ENCODE results near the gene UNK.

UNK gene

DNA sequence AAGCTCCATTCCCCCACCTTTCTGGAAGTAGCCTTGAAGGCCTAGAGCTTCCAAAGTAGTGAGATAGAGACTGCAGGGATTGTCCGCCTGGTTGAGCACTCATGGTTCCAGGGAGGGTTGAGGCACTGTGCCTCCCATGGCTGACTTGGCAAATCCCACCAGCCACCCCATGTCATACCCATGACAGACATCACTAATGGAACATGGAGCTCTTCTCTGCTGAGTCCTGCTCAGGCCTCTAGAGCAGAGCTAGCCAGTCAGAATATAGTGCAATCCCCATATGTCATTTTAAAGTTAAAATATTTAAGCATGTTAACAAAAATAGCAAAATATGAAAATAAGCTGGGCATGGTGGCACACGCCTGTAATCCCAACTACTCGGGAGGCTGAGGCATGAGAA, 30.8 kb downstream of the UNK start:
- peaks cover 79% of the 10 kb centered on the region for H3K36me3 Mint-ChIP-seq
- H3K4me3 Mint-ChIP-seq: no peak overlapping the region
- H3K27ac Mint-ChIP-seq: no peak overlapping the region
- no peak for ATAC-seq
- peaks cover 6% of the 10 kb centered on the region for H3K4me1 Mint-ChIP-seq
- no peak for DNase-seq (ENCODE audit: low spot score in 2 of 2)
- no peaks in the 10 kb centered on the region for H3K9me3 Mint-ChIP-seq

DNA sequence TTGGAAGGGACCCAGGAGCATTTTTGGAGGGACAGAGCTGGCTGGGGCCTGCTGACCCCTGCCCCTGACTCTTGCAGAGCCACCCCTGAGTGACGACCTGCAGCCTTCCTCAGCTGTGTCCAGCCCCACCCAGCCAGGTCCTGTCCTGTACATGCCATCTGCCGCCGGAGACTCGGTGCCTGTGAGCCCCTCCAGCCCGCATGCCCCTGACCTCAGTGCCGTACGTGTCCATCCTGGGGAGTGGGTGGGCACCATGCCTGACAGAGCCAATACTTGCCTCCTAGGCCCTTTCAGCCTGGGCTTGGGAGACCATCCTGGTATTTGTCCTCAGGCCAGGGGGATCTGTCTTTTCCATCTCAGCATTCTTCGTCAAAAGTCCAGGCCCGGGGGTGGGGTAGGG, 32.1 kb downstream of the UNK start:
- Mint-ChIP-seq H3K4me3 (no peak overlapping the region), H3K27ac (peak overlapping the region; percentile 73), H3K36me3 (peaks cover 85% of the 10 kb centered on the region), H3K9me3 (no peaks in the 10 kb centered on the region), H3K4me1 (peaks cover 12% of the 10 kb centered on the region)
- ATAC-seq: no peak
- no peak for DNase-seq (ENCODE audit: low spot score in 2 of 2)

DNA sequence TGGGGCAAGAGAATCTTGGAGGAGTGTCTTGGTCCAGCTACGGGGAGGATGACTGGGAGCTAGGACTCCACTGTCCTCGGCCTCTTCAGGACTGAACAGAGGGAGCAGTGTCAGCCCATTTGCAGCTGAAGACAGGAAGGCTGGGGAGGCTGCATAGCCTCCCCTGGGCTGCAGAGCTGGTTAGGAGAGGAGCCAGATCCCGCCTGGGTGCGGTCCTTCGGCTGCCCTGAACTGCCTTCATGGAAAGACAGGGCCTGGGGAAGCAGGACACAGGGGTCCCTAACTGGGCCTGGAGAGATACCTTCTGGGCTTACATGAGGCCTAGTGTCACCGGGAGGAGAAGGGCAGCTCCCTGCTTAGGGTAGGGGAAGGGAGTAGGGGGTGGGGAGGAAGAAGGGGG, 33.0 kb downstream of the UNK start:
- ATAC-seq (no peak), DNase-seq (ENCODE audit: low spot score in 2 of 2) (no peak)
- peaks cover 85% of the 10 kb centered on the region for H3K36me3 Mint-ChIP-seq
- H3K9me3 Mint-ChIP-seq: no peaks in the 10 kb centered on the region
- peak overlapping the region; percentile 73 for H3K27ac Mint-ChIP-seq
- peaks cover 20% of the 10 kb centered on the region for H3K4me1 Mint-ChIP-seq
- no peak overlapping the region for H3K4me3 Mint-ChIP-seq

GRCh38 chr17:75818326-75818885, 33.8 kb downstream of the UNK start:
- peaks cover 84% of the 10 kb centered on the region for H3K36me3 Mint-ChIP-seq
- no peak for DNase-seq (ENCODE audit: low spot score in 2 of 2)
- no peak for ATAC-seq
- H3K4me3 Mint-ChIP-seq: no peak overlapping the region
- H3K9me3 Mint-ChIP-seq: no peaks in the 10 kb centered on the region
- H3K4me1 Mint-ChIP-seq: peaks cover 20% of the 10 kb centered on the region
- peak overlapping the region; percentile 73 for H3K27ac Mint-ChIP-seq

GRCh38 chr17:75819116-75819515, 34.5 kb downstream of the UNK start:
- H3K36me3 Mint-ChIP-seq: peaks cover 82% of the 10 kb centered on the region

GRCh38 chr17:75819678-75820077, 35.1 kb downstream of the UNK start:
- H3K27ac Mint-ChIP-seq: peak overlapping the region; percentile 64
- H3K36me3 Mint-ChIP-seq: peaks cover 78% of the 10 kb centered on the region
- ATAC-seq (no peak), DNase-seq (ENCODE audit: low spot score in 2 of 2) (no peak)
- H3K4me3 Mint-ChIP-seq: no peak overlapping the region
- H3K9me3 Mint-ChIP-seq: no peaks in the 10 kb centered on the region
- H3K4me1 Mint-ChIP-seq: peaks cover 20% of the 10 kb centered on the region

More at GRCh38 chr17:75819116-75819515, 34.5 kb downstream of the UNK start:
- Mint-ChIP-seq H3K9me3 (no peaks in the 10 kb centered on the region), H3K4me1 (peaks cover 20% of the 10 kb centered on the region), H3K4me3 (no peak overlapping the region), H3K27ac (peak overlapping the region; percentile 73)
- DNase-seq (ENCODE audit: low spot score in 2 of 2) (no peak), ATAC-seq (no peak)

DNA sequence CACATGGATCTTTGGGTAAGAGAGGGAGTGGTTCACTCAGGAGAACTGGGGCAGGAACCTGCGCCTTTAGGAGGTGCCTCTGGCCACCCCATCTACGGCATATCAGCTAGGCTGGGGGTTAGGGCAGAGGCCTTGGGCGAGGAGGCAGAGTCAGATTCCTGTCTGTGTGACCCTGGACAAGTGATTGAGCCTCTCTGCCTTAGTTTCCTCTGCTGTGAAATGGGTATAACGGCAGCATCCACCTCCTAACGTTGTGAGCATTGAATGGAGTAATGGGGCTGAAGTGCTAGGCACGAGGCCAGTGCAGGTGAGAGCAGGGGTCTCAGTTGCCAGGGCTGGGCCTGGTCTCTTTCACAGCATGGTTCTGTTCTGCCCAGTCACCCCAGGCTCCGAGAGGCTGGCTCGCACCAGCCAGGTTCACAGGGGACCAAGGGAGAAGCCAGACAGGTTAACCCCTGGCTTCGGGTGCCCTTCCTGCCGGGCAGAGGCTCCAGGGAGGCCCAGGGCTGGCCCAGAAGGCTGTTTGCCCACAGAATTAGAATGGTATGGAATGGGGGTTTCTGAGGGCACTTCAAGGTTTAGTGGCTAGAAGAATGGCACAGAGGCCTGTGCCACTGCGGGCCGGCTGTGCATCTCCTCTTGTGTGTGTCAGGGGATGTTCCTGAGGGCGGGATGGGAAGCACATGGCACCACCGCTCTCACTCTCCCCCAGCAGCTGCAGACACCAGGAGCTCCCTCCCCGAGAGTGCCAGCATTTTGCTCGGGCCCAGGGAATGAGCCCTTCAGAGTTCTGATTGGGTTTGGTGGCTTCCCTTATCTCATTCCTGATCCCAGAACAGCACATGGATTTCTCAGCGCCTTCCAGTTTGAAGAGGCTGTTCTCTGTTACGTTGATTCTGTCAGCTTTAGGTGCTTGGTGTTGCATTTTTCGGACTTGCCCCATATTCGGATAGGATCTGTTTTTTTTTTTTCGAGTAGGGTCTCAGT, 35.8 kb downstream of the UNK start:
- DNase-seq (ENCODE audit: low spot score in 2 of 2) (no peak), ATAC-seq (no peak)
- Mint-ChIP-seq H3K9me3 (no peaks in the 10 kb centered on the region), H3K4me3 (no peak overlapping the region), H3K27ac (peak overlapping the region; percentile 91), H3K4me1 (peaks cover 20% of the 10 kb centered on the region), H3K36me3 (peaks cover 77% of the 10 kb centered on the region)

GRCh38 chr17:75821552-75821951, 36.9 kb downstream of the UNK start:
- H3K4me3 Mint-ChIP-seq: no peak overlapping the region
- H3K9me3 Mint-ChIP-seq: no peaks in the 10 kb centered on the region
- ATAC-seq (peak; percentile 22), DNase-seq (ENCODE audit: low spot score in 2 of 2) (no peak)
- H3K4me1 Mint-ChIP-seq: peaks cover 20% of the 10 kb centered on the region
- peaks cover 75% of the 10 kb centered on the region for H3K36me3 Mint-ChIP-seq
- H3K27ac Mint-ChIP-seq: peak overlapping the region; percentile 91

GRCh38 chr17:75822119-75822799, 37.7 kb downstream of the UNK start:
- ATAC-seq: peak; percentile 38
- Mint-ChIP-seq H3K4me3 (no peak overlapping the region), H3K27ac (peak overlapping the region; percentile 91), H3K4me1 (peaks cover 26% of the 10 kb centered on the region), H3K9me3 (no peaks in the 10 kb centered on the region), H3K36me3 (peaks cover 82% of the 10 kb centered on the region)
- no peak for DNase-seq (ENCODE audit: low spot score in 2 of 2)

GRCh38 chr17:75822800-75823166, 38.2 kb downstream of the UNK start:
- ATAC-seq: no peak

DNA sequence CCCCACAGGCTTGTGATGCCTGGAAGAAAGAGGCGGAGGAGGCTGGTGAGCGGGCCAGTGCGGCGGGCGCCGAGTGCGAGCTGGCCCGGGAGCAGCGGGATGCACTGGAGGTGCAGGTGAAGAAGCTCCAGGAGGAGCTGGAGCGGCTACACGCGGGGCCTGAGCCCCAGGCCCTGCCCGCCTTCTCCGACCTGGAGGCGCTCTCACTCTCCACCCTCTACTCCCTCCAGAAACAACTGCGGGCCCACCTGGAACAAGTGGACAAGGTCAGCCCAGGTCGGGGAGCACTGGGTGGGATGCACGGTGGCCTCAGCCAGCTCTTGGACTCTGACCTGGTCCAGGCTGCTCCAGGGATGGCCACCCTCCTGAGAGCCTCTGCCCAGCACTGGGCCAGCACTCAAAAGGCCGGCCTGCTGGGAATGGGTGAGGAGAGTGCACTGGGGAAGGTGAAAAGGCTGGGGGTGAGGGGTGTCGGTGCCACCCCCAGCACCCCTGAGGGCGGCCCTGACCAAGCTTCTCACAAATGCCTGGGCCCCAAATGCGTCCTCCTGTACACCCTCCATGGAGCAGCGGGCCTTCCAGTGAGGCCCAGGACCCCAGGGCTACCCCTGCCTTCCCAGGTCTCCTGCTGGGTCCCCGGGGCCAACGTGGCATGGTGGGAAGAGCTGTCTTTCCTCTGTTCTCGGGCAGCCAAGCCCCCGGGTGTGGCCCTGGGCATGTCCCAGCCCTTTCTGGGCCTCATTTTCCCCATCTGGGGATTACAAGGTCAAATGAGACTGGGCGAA, 38.8 kb downstream of the UNK start:
- Mint-ChIP-seq H3K9me3 (no peaks in the 10 kb centered on the region), H3K4me1 (peaks cover 33% of the 10 kb centered on the region), H3K4me3 (no peak overlapping the region), H3K36me3 (peaks cover 86% of the 10 kb centered on the region), H3K27ac (peak overlapping the region; percentile 91)
- no peak for ATAC-seq
- DNase-seq (ENCODE audit: low spot score in 2 of 2): no peak

More at GRCh38 chr17:75822800-75823166, 38.2 kb downstream of the UNK start:
- no peak for DNase-seq (ENCODE audit: low spot score in 2 of 2)
- Mint-ChIP-seq H3K9me3 (no peaks in the 10 kb centered on the region), H3K4me1 (peaks cover 31% of the 10 kb centered on the region), H3K36me3 (peaks cover 85% of the 10 kb centered on the region), H3K27ac (peak overlapping the region; percentile 91), H3K4me3 (no peak overlapping the region)

DNA sequence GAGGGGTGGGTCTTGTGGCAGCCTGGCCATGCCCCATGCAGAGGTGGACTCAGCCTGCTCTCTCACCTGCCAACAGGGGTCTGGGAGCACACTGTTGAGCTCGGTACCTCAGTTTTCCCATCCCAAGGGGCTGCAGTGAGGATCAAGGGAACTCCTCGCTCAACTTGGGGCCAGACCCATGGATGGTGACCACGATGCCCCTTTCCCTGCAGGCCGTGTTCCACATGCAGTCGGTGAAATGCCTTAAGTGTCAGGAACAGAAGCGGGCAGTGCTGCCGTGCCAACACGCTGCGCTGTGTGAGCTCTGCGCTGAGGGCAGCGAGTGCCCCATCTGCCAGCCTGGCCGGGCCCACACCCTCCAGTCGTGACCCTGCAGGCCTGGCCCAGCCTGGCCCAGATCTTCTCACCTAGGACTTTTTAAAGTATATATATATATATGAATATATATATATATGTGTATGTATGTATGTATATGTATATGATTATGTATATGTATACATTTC, 39.5 kb downstream of the UNK start:
- Mint-ChIP-seq H3K36me3 (peaks cover 85% of the 10 kb centered on the region), H3K9me3 (no peaks in the 10 kb centered on the region), H3K4me1 (peaks cover 29% of the 10 kb centered on the region), H3K27ac (peak overlapping the region; percentile 88), H3K4me3 (no peak overlapping the region)
- ATAC-seq (no peak), DNase-seq (ENCODE audit: low spot score in 2 of 2) (no peak)

DNA sequence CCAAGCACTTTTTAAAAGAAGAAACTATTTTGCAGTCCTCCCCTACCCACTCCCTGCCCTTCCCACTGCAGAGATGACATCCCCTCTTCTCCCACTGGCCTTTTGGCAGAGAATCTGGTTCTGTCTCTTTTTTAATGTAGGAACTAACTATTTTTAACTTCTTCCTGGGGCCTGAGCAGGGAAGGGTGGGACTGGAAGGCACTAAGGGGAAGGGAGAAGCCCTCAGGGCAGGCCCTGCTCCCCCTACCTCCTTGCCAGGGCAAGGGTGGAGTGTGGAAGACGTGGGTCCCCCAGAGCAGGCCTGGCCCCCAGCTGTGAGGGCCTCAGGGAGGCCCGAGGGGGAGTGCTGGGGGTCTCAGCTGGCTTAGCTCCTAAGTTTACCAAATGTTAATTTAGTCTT, 40.1 kb downstream of the UNK start:
- Mint-ChIP-seq H3K4me1 (peaks cover 29% of the 10 kb centered on the region), H3K27ac (peak overlapping the region; percentile 88), H3K36me3 (peaks cover 85% of the 10 kb centered on the region), H3K4me3 (no peak overlapping the region), H3K9me3 (no peaks in the 10 kb centered on the region)
- DNase-seq (ENCODE audit: low spot score in 2 of 2) (no peak), ATAC-seq (no peak)

DNA sequence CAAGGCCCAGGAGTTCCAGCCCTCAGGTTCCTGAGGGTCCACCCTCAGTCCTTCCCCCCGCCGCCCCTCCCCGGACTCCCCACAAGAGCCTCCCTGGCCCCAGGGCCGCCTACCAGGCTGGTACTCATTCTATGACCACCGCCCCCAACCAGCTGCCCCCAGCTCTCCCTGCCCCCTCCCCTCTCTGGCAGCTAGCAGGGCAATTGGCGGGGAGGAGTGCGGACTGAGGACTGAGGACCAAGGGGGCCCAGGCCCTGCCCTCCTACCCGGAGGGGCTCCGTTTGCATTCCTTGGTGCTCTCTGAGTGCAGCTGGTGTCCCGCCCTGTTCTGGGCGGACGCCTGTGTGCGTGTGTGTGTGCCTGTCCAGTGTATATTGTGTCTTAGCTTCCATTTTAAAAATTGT, 40.5 kb downstream of the UNK start:
- DNase-seq (ENCODE audit: low spot score in 2 of 2): no peak
- peak overlapping the region; percentile 88 for H3K27ac Mint-ChIP-seq
- H3K4me1 Mint-ChIP-seq: peaks cover 34% of the 10 kb centered on the region
- H3K4me3 Mint-ChIP-seq: no peak overlapping the region
- H3K36me3 Mint-ChIP-seq: peaks cover 85% of the 10 kb centered on the region
- ATAC-seq: no peak
- no peaks in the 10 kb centered on the region for H3K9me3 Mint-ChIP-seq
